IMR-90 (cell line): Measurements from ENCODE around the gene FBLIM1. TPM values are rescaled to one million over a fixed set of nuclear protein-coding genes. Genes with fewer than 3 reads are reported as not detected.
A peak's percentile ranks its signal among the peaks of the same experiment; 100 is the strongest.

Experiments
- ATAC-seq: fragments of 200-7000 bp; cut with Tn5 transposase; 2 replicates; pipeline ENCODE4 v1.9.1; 2020; ENCODE audit warnings: low read depth, mild to moderate bottlenecking, moderate library complexity
- BruUV-seq: library from RNA; stranded (reverse); fragments of 400-500 nt; replicated peaks from 2 replicates; lab custom pipeline; 2021; lab: Mats Ljungman, UMichigan
- CTCF ChIA-PET: fragments of 300-600 bp; formaldehyde crosslinking; extraction: SDS; loops from one replicate; lab custom pipeline; 2021; ENCODE audit warnings: antibody characterized with exemption; lab: Yijun Ruan, JAX
- POLR2A ChIA-PET: fragments of 300-600 bp; sonication (Branson Sonifier 250); formaldehyde crosslinking; loops from one replicate; lab custom pipeline; 2022; ENCODE audit warnings: antibody characterized with exemption; ENCODE audit not compliant: unreplicated experiment; lab: Charles Lee
- DNase-seq: peaks from one replicate; pipeline ENCODE4 v3.0.0; 2013
- H2AFZ ChIP-seq: replicated peaks from 2 replicates; pipeline ENCODE3; 2013; ENCODE audit warnings: low read length, mild to moderate bottlenecking; ENCODE audit not compliant: poor library complexity
- H2AK5ac ChIP-seq: 2 replicates; pipeline ENCODE4 v1.6.1; 2013; ENCODE audit warnings: low read depth, low read length, inconsistent platforms
- H2AK9ac ChIP-seq: replicated peaks from 2 replicates; pipeline ENCODE3; 2013; ENCODE audit warnings: mild to moderate bottlenecking, low read depth, low read length, moderate library complexity; ENCODE audit not compliant: poor library complexity
- H2BK120ac ChIP-seq: 2 replicates; pipeline ENCODE4 v1.6.1; 2013; ENCODE audit warnings: low read depth, low read length, inconsistent platforms
- H2BK15ac ChIP-seq: 3 replicates; pipeline ENCODE4 v1.6.1; 2013; ENCODE audit warnings: low read depth, low read length, inconsistent platforms
- H2BK20ac ChIP-seq: 2 replicates; pipeline ENCODE4 v1.6.1; 2013; ENCODE audit warnings: low read depth, mild to moderate bottlenecking, inconsistent platforms, low read length, moderate library complexity
- H2BK5ac ChIP-seq: 2 replicates; pipeline ENCODE4 v1.6.1; 2013; ENCODE audit warnings: mild to moderate bottlenecking, low read depth, low read length, inconsistent platforms; ENCODE audit not compliant: poor library complexity, severe bottlenecking
- H3K14ac ChIP-seq: replicated peaks from 2 replicates; pipeline ENCODE4 v1.6.1; 2013; ENCODE audit warnings: low read depth, low read length, inconsistent platforms
- H3K18ac ChIP-seq: 2 replicates; pipeline ENCODE4 v1.6.1; 2013; ENCODE audit warnings: low read depth, low read length, control low read depth
- H3K23ac ChIP-seq: 2 replicates; pipeline ENCODE4 v1.6.1; 2013; ENCODE audit warnings: low read depth, low read length, inconsistent platforms
- H3K27ac ChIP-seq: 2 replicates; pipeline ENCODE4 v1.5.1; 2013; ENCODE audit warnings: mild to moderate bottlenecking, control low read depth, low read length; ENCODE audit not compliant: insufficient read depth
- H3K27me3 ChIP-seq: 2 replicates; pipeline ENCODE4 v1.6.1; 2013; ENCODE audit warnings: low read length; ENCODE audit not compliant: control insufficient read depth, insufficient read depth
- H3K36me3 ChIP-seq: 2 replicates; pipeline ENCODE4 v1.6.1; 2013; ENCODE audit warnings: low read length, mixed read lengths; ENCODE audit not compliant: control insufficient read depth, insufficient read depth
- H3K4ac ChIP-seq: 2 replicates; pipeline ENCODE4 v1.6.1; 2013; ENCODE audit warnings: low read depth, low read length, inconsistent platforms
- H3K4me1 ChIP-seq: 2 replicates; pipeline ENCODE4 v1.6.1; 2013; ENCODE audit warnings: low read length, mixed read lengths; ENCODE audit not compliant: control insufficient read depth, insufficient read depth
- H3K4me2 ChIP-seq: 2 replicates; pipeline ENCODE4 v1.6.1; 2013; ENCODE audit warnings: low read depth, mild to moderate bottlenecking, control low read depth, low read length, moderate library complexity
- H3K4me3 ChIP-seq: 2 replicates; pipeline ENCODE4 v1.5.1; 2013; ENCODE audit warnings: low read depth, mild to moderate bottlenecking, control low read depth, low read length, moderate library complexity; ENCODE audit not compliant: insufficient read depth
- H3K56ac ChIP-seq: 2 replicates; pipeline ENCODE4 v1.6.1; 2013; ENCODE audit warnings: low read length, inconsistent platforms; ENCODE audit not compliant: insufficient read depth; ENCODE audit errors: extremely low read depth
- H3K79me1 ChIP-seq, 2 experiments: 2 replicates each; pipeline ENCODE4 v1.6.1; 2013; ENCODE audit warnings: low read length in 2 of 2, inconsistent platforms in 1 of 2, low read depth in 1 of 2
- H3K9ac ChIP-seq: 2 replicates; pipeline ENCODE4 v1.6.1; 2013; ENCODE audit warnings: low read depth, low read length, control low read depth
- H3K9me1 ChIP-seq: 2 replicates; pipeline ENCODE4 v1.6.1; 2013; ENCODE audit warnings: low read length, inconsistent platforms; ENCODE audit not compliant: insufficient read depth
- H3K9me3 ChIP-seq: 2 replicates; pipeline ENCODE4 v1.6.1; 2013; ENCODE audit warnings: low read length; ENCODE audit not compliant: control insufficient read depth, insufficient read depth
- H4K20me1 ChIP-seq: 2 replicates; pipeline ENCODE4 v1.6.1; 2013; ENCODE audit warnings: low read length, inconsistent platforms; ENCODE audit not compliant: insufficient read depth
- H4K5ac ChIP-seq: 2 replicates; pipeline ENCODE4 v1.6.1; 2013; ENCODE audit warnings: mild to moderate bottlenecking, low read depth, low read length, control low read depth
- H4K8ac ChIP-seq, 2 experiments: 2 replicates each; pipeline ENCODE4 v1.6.1; 2013; ENCODE audit warnings: low read depth in 2 of 2, low read length in 2 of 2, control low read depth in 1 of 2, inconsistent platforms in 1 of 2
- H4K91ac ChIP-seq: 2 replicates; pipeline ENCODE4 v1.6.1; 2013; ENCODE audit warnings: low read depth, low read length, inconsistent platforms; ENCODE audit not compliant: insufficient read depth
- BHLHE40 ChIP-seq: fragments of 150-350 bp; IDR thresholded peaks from 2 replicates; pipeline ENCODE4 v1.6.1; 2016; ENCODE audit warnings: mild to moderate bottlenecking, low read depth, low read length
- CTCF ChIP-seq: conservative IDR thresholded peaks from 2 replicates; pipeline ENCODE4 v1.5.1; 2012; ENCODE audit warnings: mild to moderate bottlenecking, low read depth, low read length, improper control_type of control experiment
- ELK1 ChIP-seq: fragments of 150-350 bp; IDR thresholded peaks from 2 replicates; pipeline ENCODE4 v1.6.1; 2016; ENCODE audit warnings: low read depth, mild to moderate bottlenecking, low read length, moderate library complexity, borderline replicate concordance
- MAFK ChIP-seq: IDR thresholded peaks from 2 replicates; pipeline ENCODE4 v1.6.1; 2012; ENCODE audit warnings: low read depth, low read length, improper control_type of control experiment
- MAZ ChIP-seq: IDR thresholded peaks from 2 replicates; pipeline ENCODE4 v1.6.1; 2012; ENCODE audit warnings: low read depth, mild to moderate bottlenecking, low read length, improper control_type of control experiment, moderate library complexity, borderline replicate concordance
- NFE2L2 ChIP-seq: fragments of 150-350 bp; IDR thresholded peaks from 2 replicates; pipeline ENCODE4 v1.6.1; 2016; ENCODE audit warnings: low read depth, mild to moderate bottlenecking, low read length
- RAD21 ChIP-seq: IDR thresholded peaks from 2 replicates; pipeline ENCODE4 v1.6.1; 2012; ENCODE audit warnings: low read length, improper control_type of control experiment
- SMC3 ChIP-seq: fragments of 150-350 bp; IDR thresholded peaks from 2 replicates; pipeline ENCODE4 v1.6.1; 2016; ENCODE audit warnings: low read depth, mild to moderate bottlenecking, antibody characterized with exemption, low read length, moderate library complexity
- USF2 ChIP-seq: fragments of 150-350 bp; IDR thresholded peaks from 2 replicates; pipeline ENCODE4 v1.6.1; 2017; ENCODE audit warnings: mild to moderate bottlenecking, antibody characterized with exemption, low read length, low read depth
- dilution Hi-C: fragments of 300-500 bp; cut with HindIII; formaldehyde crosslinking; loops from one replicate; pipeline ENCODE4 v1.14.3; 2018; ENCODE audit warnings: low sequenced_read_pairs; ENCODE audit not compliant: unreplicated experiment
- in situ Hi-C: fragments of 300-500 bp; cut with MboI; formaldehyde crosslinking; loops from 3 replicates; pipeline ENCODE4 v1.14.3; 2019; ENCODE audit warnings: low sequenced_read_pairs, inconsistent platforms, mixed read lengths
- intact Hi-C: fragments of 100-400 bp; cut with micrococcal nuclease; formaldehyde crosslinking; loops from 2 replicates; pipeline ENCODE4 v1.10.0; 2022
- polyA plus RNA-seq, 3 experiments: library from polyadenylated mRNA; depleted of rRNA; stranded (reverse); fragments of >200 nt; gene quantifications; 2 replicates each; pipeline ENCODE4 v1.2.3, GENCODE V29; 2012; ENCODE audit warnings: low replicate concordance in 1 of 3
- total RNA-seq: library from RNA; depleted of rRNA; stranded (reverse); fragments of >200 nt; gene quantifications from 2 replicates; pipeline ENCODE4 v1.2.3, GENCODE V29; 2012

The FBLIM1 gene
- total and polyA plus RNA-seq, 2 of the 4 experiments (the other 2 are of a cell fraction): 52.2 to 140 TPM

DNA sequence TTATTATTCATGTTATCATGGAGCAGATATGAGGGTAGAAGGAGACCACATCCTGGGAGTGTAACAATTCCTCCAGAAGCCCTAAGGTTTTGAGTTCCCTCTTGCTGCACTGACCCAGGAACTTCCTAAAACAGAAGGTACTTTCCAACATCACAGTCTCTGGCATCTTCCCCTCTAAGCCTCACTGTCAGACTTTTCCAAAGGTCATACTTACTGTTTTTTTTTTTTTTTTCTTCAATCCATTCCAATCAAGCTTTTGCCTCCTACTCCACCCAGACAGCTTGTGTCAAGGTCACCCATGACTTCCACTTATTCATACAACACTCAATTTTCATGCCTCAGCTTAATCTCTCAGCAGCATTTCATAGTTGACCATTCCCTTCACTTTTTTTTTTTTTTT, 67.2 kb downstream of the FBLIM1 start:
- BruUV-seq: no TSS peak
- Histone ChIP-seq H2AK5ac (no peak overlapping the region), H3K18ac (no peak overlapping the region), H3K9me1 (no peaks in the 10 kb centered on the region; the same call in 1 of the 2 replicates), H3K79me1 (no peaks in the 10 kb centered on the region; a peak in 2 of 4 replicates), H3K9me3 (no peaks in the 10 kb centered on the region), H3K14ac (no peak overlapping the region), H2AFZ (no peak overlapping the region), H3K9ac (no peak overlapping the region), H3K27ac (no peak overlapping the region), H3K23ac (no peak overlapping the region; the same call in 1 of the 2 replicates), H4K5ac (no peak overlapping the region), H3K4me2 (no peak overlapping the region), H3K4me3 (no peak overlapping the region), H3K4me1 (no peaks in the 10 kb centered on the region), H2AK9ac (no peak overlapping the region), H2BK15ac (no peak overlapping the region), H4K91ac (no peak overlapping the region), H3K4ac (no peak overlapping the region), H3K36me3 (no peaks in the 10 kb centered on the region), H4K8ac (no peak overlapping the region), H2BK20ac (no peak overlapping the region), H2BK120ac (no peak overlapping the region), H2BK5ac (no peak overlapping the region), H3K27me3 (no peaks in the 10 kb centered on the region), H3K56ac (no peak overlapping the region), H4K20me1 (no peaks in the 10 kb centered on the region)
- ATAC-seq: no peak
- DNase-seq: peak; percentile 55
- intact Hi-C loops: no loop called here
- TF ChIP-seq MAFK (no peak), USF2 (no peak), ELK1 (no peak), SMC3 (no peak), BHLHE40 (no peak), MAZ (no peak), CTCF (no peak), RAD21 (no peak), NFE2L2 (no peak)
- POLR2A ChIA-PET: no interaction called here
- CTCF ChIA-PET: interaction anchor here (0.6 to 0.7 kb wide), 5 partner anchors 8 to 289 kb away, joined by 3 to 7 read pairs (median 6); no protein-coding TSS in a partner anchor
- in situ Hi-C loops: no loop called here
- dilution Hi-C loops: no loop called here
